Subcutaneous adipose tissue (tissue), 4 donors: ENCODE data around the gene NUCB2. TPM values are rescaled to one million over a fixed set of nuclear protein-coding genes. Genes with fewer than 3 reads are reported as not detected.

Experiments
- total RNA-seq, 4 donors: library from RNA; depleted of rRNA; stranded (reverse); fragments of >200 nt; gene quantifications; one replicate each; pipeline ENCODE4 v1.1.0, GENCODE V29; 2016
- TF ChIP-seq, protein P1 (sequence below): fragments of 450-650 bp; IDR thresholded peaks from one replicate; pipeline ENCODE4 v1.5.1; 2016; ENCODE audit warnings: low read depth, mild to moderate bottlenecking, control low read depth, antibody characterized with exemption, moderate library complexity

The NUCB2 gene
- total RNA-seq, 4 donors from 2014 or later: 19.0 to 50.9 (median 40.1) TPM

DNA sequence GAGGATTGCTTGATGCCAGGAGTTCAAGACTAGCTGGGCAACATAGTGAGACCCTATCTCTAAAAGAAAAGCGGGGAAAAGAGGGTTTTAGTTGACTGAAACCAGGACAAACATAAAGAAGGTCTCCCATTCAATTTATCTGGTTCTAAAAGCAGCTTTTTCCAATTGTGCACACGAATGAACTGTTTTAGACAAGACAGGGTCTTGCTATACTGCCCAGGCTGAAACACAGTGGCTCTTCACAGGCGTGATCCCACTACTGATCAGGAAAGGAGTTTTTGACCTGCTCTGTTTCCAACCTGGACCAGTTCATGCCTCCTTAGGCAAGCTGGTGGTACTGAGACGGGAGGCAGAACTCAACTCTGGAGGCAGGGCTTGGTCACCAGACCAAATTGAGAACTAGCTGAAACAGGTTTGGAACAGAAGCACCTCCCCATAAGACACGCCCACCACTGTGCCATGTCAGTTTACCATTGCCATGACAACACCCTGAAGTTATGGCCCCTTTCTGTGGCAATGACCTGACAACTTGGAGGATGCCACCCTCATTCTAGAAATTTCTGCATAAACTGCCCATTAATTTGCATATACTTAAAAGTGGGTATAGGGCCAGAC, 2.8 kb upstream of the NUCB2 start:
- TF ChIP-seq, protein P1, sequence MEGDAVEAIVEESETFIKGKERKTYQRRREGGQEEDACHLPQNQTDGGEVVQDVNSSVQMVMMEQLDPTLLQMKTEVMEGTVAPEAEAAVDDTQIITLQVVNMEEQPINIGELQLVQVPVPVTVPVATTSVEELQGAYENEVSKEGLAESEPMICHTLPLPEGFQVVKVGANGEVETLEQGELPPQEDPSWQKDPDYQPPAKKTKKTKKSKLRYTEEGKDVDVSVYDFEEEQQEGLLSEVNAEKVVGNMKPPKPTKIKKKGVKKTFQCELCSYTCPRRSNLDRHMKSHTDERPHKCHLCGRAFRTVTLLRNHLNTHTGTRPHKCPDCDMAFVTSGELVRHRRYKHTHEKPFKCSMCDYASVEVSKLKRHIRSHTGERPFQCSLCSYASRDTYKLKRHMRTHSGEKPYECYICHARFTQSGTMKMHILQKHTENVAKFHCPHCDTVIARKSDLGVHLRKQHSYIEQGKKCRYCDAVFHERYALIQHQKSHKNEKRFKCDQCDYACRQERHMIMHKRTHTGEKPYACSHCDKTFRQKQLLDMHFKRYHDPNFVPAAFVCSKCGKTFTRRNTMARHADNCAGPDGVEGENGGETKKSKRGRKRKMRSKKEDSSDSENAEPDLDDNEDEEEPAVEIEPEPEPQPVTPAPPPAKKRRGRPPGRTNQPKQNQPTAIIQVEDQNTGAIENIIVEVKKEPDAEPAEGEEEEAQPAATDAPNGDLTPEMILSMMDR: no peak

DNA sequence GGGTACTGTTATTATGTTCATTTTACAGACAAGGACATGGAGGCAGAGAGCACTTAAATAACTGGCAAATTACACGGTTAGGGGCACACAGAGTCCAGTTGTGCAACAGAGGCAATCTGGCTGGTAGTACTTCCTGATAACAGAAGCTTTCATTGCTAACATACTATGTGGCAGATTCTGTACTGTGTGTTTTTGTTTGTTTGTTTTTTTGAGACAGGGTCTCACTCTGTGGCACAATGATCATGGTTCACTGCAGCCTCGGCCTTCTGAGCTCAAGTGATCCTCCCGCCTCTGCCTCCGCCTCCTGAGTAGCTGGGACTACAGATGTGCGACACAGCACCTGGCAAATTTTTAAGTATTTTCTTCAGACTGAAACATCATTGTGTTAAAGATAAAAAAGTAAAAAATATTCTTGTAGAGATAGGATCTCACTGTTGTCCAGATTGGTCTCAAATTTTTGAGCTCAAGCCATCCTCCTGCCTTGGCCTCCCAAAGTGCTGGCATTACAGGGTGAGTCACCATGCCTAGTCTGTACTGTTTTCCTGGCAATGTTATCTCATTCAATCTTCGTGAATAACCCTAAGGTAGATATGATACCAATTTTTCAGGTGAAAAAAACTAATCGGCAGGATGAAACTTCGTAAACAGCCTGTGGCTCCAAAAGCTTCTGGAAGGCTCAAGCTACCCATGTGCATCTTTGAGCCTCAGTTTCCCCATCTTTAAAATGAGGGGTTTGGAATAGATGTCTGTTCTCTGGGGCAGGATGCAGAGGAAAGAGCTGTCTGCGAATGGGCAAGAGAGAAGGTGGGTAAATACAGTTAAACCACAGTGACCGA, 921 bp upstream of the NUCB2 start:
- TF ChIP-seq, protein P1: no peak

DNA sequence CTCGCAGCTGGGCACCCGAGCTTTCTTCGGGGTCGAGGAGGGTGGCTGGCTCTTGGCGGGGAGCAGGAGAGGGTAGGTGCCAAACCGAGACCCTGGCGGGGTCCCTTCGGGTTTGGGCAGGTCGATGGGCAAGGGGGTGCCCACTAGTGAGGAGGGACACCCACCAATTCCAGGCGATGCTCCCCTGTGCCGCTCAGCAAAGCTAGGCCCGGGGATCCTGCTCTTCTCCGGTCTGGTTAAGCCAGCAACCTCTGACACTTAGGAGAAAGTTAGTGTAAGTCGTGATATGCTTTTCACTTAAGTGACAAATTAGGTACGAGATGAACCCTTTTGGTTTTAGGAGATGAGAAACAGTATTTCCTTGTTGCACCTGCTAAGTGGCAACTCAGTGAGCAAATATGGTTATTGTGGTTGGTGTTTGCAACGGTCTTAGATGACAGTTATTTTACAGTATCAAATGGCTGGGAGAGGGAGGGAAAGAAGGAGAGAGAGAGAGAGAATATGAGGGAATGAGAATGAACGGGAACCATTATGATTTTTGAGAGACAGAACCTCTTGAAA, 565 bp downstream of the NUCB2 start:
- TF ChIP-seq, protein P1: no peak

DNA sequence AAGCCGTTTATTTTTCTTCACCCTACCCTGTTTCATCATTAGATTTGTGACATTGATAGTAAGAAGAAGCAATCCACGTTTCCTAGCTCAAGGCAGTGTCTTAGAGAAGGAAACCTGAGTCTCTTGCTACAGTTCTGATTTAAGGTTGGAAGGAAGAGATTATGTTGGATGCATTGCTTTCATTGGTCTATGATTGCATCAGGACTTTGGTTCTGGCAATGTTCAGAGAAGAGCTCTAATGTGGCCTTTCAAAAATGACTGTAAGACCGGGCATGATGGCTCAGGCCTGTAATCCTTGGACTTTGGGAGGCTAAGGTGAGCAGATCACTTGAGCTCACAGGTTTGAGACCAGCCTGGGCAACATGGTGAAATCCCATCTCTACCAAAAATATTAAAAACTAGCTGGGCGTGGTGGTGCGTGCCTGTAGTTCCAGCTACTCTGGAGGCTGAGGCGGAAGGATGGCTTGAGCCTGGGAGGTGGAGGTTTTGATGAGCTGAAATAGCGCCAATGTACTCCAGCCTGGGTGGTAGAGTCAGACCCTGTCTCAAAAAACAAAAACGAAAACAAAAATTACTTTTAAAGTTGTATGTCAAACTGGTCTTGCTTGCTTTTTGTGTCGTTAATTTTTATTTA, 4.1 kb downstream of the NUCB2 start:
- TF ChIP-seq, protein P1: no peak

DNA sequence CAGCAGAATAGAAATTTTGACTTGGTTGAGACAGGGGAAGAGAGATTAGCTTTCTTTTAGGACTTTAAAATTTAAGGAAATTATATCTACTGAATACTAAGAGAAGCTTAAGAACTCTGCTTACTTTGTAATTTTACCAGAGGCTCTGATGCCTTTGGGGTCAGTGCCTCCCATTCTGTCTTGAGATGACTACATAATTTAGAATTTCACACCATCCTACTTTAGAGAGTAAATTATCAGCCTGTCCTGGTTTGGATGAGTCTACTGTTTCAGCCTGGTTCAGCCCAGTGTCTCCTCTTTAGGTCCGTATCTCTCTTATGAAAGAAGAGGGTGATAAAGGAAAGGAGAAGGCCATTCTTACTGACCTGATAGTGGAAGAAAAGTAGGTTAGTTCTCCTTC, 9.8 kb downstream of the NUCB2 start:
- TF ChIP-seq, protein P1: no peak

DNA sequence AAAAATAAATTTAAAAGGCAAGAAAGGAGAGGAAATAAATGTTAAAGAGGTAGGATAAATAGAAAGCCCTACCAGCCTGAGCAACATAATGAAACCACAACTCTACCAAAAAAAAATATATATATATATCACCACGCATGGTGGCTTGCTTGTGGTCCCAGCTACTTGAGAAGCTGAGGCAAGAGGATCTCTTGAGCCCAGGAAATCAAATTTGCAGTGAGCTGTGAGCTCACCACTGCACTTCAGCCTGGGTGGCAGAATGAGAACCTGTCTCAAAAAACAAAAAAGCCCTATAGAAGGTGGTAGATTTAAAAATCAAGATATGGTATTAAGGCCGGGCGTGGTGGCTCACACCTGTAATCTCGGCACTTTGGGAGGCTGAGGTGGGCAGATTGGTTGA, 10.5 kb downstream of the NUCB2 start:
- TF ChIP-seq, protein P1: no peak

DNA sequence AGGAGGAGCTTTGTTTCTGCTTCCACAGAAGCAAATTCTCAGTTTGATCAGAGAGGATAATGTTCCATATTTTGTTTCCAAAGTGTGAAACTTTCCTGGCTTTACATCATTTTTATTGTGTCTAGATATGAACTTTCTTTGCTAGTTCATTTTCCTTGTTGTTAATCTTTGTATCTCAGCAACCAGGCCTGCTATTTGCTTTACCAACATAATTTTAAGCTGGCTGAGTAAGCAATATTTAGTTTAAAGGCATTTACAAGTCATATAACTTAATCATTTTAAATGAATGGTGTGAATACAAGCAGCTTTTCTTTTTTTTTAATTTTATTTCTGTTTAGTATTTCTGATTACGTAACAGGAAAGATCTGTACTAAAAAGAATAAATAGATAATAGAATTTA, 15.2 kb downstream of the NUCB2 start:
- TF ChIP-seq, protein P1: no peak
